ENCODE measurements around the gene PAXX. TPM values are rescaled to one million over a fixed set of nuclear protein-coding genes. Genes with fewer than 3 reads are reported as not detected.
A peak's percentile ranks its signal among the peaks of the same experiment; 100 is the strongest.

PAXX gene
- total and polyA plus RNA-seq, 9 of the 15 experiments (the other 6 are each of a cell fraction or from before 2014, with no cell fraction given) = 1.2 to 175 (median 38.5) TPM

DNA sequence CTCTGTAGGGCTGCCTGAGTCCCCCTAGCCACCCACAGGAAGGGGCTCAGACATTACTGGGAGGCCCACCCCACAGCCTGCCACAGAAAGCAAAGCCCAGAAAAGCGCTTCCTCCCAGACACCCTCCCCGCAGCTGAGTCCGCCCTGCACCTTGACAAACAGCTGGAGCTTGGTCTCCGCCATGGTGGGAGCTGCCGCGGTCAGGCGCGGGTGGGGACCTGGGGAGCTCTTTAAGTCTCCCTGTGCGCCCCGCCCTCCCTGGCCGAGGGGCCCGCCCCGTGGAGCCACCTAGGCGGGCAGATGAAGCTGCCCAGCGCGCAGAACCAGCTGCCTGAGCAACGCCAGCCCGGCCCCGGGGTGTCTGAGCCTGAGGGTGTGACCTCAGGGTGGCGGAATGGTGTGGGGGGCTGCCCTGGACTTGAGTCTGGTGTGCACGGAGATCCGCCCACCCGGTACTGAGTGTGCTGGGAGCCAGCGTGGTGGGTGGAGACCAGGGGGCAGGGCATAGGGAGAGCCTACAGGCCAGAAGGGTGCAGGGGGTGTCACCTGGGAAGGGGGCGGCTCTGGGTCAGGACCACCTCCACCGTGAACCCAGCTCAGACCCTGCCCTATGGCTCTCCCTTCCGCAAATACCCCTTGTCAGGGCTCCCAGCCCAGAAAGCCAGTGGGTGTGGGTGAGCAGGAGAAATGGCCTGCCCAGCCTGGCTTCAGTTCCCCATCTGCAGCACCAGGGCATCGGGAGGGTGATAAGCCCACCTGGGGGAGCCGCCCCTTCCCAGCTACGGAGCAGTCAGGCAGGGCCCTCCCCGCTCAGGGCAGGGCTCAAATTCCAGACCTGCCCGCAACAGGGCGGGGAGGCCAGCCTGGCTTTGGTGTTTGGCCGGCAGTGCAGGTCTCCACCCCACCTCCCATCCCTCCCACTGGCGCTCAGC is 4.4 kb downstream of the PAXX start, which contains the start of gene CLIC3 (continued):
- TF ChIP-seq, protein P1, sequence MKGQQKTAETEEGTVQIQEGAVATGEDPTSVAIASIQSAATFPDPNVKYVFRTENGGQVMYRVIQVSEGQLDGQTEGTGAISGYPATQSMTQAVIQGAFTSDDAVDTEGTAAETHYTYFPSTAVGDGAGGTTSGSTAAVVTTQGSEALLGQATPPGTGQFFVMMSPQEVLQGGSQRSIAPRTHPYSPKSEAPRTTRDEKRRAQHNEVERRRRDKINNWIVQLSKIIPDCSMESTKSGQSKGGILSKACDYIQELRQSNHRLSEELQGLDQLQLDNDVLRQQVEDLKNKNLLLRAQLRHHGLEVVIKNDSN (CRISPR knock-in tag; IDR thresholded peaks at IDR 0.05) = no peak
- TF ChIP-seq, protein P2, sequence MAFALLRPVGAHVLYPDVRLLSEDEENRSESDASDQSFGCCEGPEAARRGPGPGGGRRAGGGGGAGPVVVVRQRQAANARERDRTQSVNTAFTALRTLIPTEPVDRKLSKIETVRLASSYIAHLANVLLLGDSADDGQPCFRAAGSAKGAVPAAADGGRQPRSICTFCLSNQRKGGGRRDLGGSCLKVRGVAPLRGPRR (CRISPR knock-in tag; IDR thresholded peaks at IDR 0.05) = no peak
- TF ChIP-seq, protein P3, sequence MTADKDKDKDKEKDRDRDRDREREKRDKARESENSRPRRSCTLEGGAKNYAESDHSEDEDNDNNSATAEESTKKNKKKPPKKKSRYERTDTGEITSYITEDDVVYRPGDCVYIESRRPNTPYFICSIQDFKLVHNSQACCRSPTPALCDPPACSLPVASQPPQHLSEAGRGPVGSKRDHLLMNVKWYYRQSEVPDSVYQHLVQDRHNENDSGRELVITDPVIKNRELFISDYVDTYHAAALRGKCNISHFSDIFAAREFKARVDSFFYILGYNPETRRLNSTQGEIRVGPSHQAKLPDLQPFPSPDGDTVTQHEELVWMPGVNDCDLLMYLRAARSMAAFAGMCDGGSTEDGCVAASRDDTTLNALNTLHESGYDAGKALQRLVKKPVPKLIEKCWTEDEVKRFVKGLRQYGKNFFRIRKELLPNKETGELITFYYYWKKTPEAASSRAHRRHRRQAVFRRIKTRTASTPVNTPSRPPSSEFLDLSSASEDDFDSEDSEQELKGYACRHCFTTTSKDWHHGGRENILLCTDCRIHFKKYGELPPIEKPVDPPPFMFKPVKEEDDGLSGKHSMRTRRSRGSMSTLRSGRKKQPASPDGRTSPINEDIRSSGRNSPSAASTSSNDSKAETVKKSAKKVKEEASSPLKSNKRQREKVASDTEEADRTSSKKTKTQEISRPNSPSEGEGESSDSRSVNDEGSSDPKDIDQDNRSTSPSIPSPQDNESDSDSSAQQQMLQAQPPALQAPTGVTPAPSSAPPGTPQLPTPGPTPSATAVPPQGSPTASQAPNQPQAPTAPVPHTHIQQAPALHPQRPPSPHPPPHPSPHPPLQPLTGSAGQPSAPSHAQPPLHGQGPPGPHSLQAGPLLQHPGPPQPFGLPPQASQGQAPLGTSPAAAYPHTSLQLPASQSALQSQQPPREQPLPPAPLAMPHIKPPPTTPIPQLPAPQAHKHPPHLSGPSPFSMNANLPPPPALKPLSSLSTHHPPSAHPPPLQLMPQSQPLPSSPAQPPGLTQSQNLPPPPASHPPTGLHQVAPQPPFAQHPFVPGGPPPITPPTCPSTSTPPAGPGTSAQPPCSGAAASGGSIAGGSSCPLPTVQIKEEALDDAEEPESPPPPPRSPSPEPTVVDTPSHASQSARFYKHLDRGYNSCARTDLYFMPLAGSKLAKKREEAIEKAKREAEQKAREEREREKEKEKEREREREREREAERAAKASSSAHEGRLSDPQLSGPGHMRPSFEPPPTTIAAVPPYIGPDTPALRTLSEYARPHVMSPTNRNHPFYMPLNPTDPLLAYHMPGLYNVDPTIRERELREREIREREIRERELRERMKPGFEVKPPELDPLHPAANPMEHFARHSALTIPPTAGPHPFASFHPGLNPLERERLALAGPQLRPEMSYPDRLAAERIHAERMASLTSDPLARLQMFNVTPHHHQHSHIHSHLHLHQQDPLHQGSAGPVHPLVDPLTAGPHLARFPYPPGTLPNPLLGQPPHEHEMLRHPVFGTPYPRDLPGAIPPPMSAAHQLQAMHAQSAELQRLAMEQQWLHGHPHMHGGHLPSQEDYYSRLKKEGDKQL (CRISPR knock-in tag; IDR thresholded peaks at IDR 0.05; ENCODE audit: borderline replicate concordance) = peak; percentile 54; the same call in 1 of the 2 replicates
- no peak for TF ChIP-seq CAMTA2 (CRISPR knock-in tag; conservative IDR thresholded peaks at IDR 0.05)
- TF ChIP-seq DACH1 (IDR thresholded peaks at IDR 0.05; ENCODE audit: partially characterized antibody) = peak; percentile 83
- TF ChIP-seq NR2F6 (CRISPR knock-in tag; IDR thresholded peaks at IDR 0.05) = no peak
- peak; percentile 53 for TF ChIP-seq KDM5B (IDR thresholded peaks at IDR 0.05; ENCODE audit: insufficient replicate concordance, low read depth, low read length)
- peak; percentile 51; the same call in 1 of the 2 replicates for TF ChIP-seq SAFB (IDR thresholded peaks at IDR 0.05; ENCODE audit: borderline replicate concordance, low read depth, low read length)
- TF ChIP-seq CTBP1 (IDR thresholded peaks at IDR 0.05; ENCODE audit: borderline replicate concordance) = peak; percentile 70; the same call in 1 of the 2 replicates
- TF ChIP-seq, protein P4, sequence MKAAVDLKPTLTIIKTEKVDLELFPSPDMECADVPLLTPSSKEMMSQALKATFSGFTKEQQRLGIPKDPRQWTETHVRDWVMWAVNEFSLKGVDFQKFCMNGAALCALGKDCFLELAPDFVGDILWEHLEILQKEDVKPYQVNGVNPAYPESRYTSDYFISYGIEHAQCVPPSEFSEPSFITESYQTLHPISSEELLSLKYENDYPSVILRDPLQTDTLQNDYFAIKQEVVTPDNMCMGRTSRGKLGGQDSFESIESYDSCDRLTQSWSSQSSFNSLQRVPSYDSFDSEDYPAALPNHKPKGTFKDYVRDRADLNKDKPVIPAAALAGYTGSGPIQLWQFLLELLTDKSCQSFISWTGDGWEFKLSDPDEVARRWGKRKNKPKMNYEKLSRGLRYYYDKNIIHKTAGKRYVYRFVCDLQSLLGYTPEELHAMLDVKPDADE (conservative IDR thresholded peaks at IDR 0.05; ENCODE audit: control insufficient read depth, low read depth, low read length) = peak; percentile 80
- no peak for TF ChIP-seq HDAC3 (IDR thresholded peaks at IDR 0.05; ENCODE audit: borderline replicate concordance, partially characterized antibody)

All from K562 (cell line).